Neutrophil (primary cell): ENCODE data around the gene IGSF21.
"Not testable (repeated sequence)": the region's sequence is repeated elsewhere in the genome, so short reads cannot be mapped to it uniquely, and the experiment has no call there.

Source experiments
- H3K27ac ChIP-seq: fragments of 200-600 bp; sonication (generic); 2 replicates; pipeline ENCODE4 v1.5.1; 2016; ENCODE audit warnings: mild to moderate bottlenecking, moderate library complexity
- H3K27me3 ChIP-seq: fragments of 200-600 bp; sonication (generic); 2 replicates; pipeline ENCODE4 v1.6.0; 2016; ENCODE audit warnings: mild to moderate bottlenecking
- H3K36me3 ChIP-seq: fragments of 200-600 bp; sonication (generic); 2 replicates; pipeline ENCODE4 v1.5.1; 2017
- H3K4me1 ChIP-seq, 2 experiments: fragments of 200-600 bp in 1 of 2; sonication (generic) in 1 of 2; 1 replicate in 1 of 2; 2 replicates in 1 of 2; pipeline versions ENCODE4 v1.5.1 to v1.6.1; 2013 to 2016; ENCODE audit warnings: low read depth in 1 of 2, low read length in 1 of 2, mild to moderate bottlenecking in 1 of 2, moderate library complexity in 1 of 2; ENCODE audit not compliant: control insufficient read depth in 1 of 2, insufficient read depth in 1 of 2
- H3K4me3 ChIP-seq, 2 experiments: fragments of 200-600 bp in 1 of 2; sonication (generic) in 1 of 2; 1 replicate in 1 of 2; 2 replicates in 1 of 2; pipeline ENCODE4 v1.5.1; 2013 to 2016; ENCODE audit warnings: low read depth in 1 of 2, low read length in 1 of 2, mild to moderate bottlenecking in 1 of 2, moderate library complexity in 1 of 2
- H3K9me3 ChIP-seq: fragments of 200-600 bp; sonication (generic); 2 replicates; pipeline ENCODE4 v1.5.1; 2016
- TF ChIP-seq, protein P1 (sequence below): fragments of 200-600 bp; sonication (generic); IDR thresholded peaks from 2 replicates; pipeline ENCODE4 v1.5.1; 2016; ENCODE audit warnings: antibody characterized with exemption

The IGSF21 gene

DNA sequence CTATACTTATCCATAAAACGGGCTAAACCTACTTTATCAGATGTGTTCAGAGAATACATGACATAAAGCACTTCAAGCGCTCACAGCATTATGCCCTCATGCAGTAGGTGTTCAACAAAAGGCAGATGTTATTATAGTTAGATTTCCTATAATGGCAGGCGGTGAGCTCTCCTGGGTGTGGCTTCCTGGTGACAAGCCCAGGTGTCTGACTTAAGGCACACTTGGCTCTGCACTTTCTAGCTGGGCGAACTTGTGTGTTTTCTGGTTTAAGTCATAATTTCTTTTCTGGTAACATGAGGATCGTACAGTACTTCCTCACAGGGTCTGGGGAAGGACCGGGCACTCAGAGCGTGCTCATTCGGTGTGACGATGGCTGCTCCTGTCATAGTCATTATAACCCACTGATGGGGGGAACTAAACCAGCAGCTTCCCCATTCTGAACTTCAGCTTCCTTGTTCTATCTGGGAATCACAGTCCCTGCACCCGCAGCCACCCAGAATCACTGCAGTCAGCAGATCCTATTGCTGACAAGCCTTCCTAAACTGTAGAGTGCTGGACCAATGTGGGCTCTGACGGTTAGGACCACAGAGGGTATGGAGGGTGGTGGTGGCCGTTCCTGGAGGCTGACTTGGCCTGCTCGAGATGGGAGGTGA lies 52.8 kb downstream of the IGSF21 start:
- Histone ChIP-seq H3K36me3 (no peaks in the 10 kb centered on the region), H3K27ac (no peak overlapping the region), H3K27me3 (no peaks in the 10 kb centered on the region), H3K4me3 (no peak overlapping the region), H3K9me3 (no peaks in the 10 kb centered on the region), H3K4me1 (no peaks in the 10 kb centered on the region)
- TF ChIP-seq, protein P1, sequence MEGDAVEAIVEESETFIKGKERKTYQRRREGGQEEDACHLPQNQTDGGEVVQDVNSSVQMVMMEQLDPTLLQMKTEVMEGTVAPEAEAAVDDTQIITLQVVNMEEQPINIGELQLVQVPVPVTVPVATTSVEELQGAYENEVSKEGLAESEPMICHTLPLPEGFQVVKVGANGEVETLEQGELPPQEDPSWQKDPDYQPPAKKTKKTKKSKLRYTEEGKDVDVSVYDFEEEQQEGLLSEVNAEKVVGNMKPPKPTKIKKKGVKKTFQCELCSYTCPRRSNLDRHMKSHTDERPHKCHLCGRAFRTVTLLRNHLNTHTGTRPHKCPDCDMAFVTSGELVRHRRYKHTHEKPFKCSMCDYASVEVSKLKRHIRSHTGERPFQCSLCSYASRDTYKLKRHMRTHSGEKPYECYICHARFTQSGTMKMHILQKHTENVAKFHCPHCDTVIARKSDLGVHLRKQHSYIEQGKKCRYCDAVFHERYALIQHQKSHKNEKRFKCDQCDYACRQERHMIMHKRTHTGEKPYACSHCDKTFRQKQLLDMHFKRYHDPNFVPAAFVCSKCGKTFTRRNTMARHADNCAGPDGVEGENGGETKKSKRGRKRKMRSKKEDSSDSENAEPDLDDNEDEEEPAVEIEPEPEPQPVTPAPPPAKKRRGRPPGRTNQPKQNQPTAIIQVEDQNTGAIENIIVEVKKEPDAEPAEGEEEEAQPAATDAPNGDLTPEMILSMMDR, result no peak

DNA sequence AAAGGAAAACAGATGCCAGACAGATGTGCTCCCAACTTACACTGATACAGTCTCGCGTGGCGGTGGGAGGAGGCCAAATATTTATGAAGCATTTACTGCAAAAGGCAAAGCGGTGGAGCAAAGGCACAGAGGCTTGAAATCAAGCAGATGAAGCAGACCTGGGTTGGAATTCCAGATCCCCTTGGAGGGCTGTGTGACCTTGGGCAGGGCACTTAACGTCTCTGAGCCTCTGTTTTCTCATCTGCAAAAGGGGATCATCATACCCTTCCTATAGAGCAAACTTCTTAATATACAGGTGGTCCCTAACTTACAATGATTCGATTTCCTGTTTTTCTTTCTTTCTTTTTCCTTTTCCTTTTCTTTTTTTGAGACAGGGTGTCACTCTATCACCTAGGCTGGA lies 54.1 kb downstream of the IGSF21 start:
- TF ChIP-seq, protein P1, result no peak
- no peaks in the 10 kb centered on the region for H3K27me3 ChIP-seq
- H3K4me3 ChIP-seq, result no peak overlapping the region
- H3K9me3 ChIP-seq, result no peaks in the 10 kb centered on the region
- H3K27ac ChIP-seq, result no peak overlapping the region
- H3K36me3 ChIP-seq, result no peaks in the 10 kb centered on the region
- H3K4me1 ChIP-seq, result no peaks in the 10 kb centered on the region

DNA sequence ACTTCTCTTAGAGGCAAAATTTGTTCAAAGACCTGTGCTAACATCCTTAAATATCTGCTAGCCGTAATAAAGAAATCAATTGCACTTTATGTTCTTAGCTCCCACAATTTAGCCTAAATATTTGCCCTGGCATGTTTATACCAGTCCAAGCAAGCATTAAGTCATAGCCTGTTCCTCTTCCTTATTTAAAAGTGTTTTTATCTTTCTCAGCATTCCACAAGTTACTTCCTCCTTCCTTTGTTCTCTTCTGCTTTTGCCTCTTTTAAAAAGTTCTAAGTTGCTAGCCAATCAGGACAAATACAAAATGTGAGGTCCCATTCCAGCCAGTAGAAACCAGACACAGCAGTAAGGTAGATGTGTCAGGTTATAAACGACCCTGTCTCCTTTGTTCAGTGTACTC lies 58.0 kb downstream of the IGSF21 start:
- H3K27ac ChIP-seq, H3K4me1 ChIP-seq: not testable (repeated sequence)

DNA sequence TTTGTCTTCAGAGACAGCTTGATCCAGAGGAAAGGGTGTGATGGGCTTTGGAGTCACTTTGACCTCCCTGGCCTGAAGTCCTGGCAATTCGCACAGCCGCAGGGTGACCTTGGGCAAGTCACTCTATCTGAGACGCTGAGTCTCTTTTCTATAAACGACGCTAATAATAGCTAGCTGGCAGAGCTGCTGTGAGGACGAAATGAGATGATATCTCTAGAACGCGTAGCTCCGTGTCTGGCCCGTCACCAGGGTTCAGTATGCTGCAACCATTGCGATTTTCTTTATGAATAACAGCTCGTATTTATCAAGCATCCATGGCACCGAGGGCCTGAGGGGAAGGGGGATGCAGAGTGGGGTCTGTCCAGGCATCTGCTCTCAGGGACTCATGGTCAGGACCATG lies 58.7 kb downstream of the IGSF21 start:
- Histone ChIP-seq H3K4me1 (no peaks in the 10 kb centered on the region), H3K27ac (no peak overlapping the region)

More for the DNA sequence above, 58.0 kb downstream of the IGSF21 start:
- H3K9me3 ChIP-seq, H3K36me3 ChIP-seq, H3K27me3 ChIP-seq, H3K4me3 ChIP-seq: not testable (repeated sequence)

DNA sequence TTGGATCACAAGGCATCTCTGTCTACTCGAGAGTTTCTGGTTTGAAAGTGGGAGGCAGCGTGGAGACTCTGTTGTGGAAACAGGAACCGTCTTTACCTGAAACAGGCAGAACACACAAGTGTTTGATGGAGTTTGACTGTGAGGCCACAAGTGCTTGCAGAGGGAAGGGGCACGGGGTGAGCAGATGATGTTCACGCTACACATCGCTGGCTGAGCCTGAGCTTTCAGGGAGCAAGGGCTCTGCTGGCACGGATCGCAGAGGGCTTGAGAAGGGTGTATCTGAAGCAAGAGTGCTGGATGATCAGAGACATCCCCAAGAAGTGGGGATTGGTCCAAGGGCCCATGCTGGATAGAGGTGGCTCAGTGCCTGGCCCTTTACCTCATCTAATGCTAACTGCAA lies 59.3 kb downstream of the IGSF21 start:
- H3K36me3 ChIP-seq, result no peaks in the 10 kb centered on the region
- H3K27me3 ChIP-seq, result no peaks in the 10 kb centered on the region
- no peak overlapping the region for H3K27ac ChIP-seq
- no peaks in the 10 kb centered on the region for H3K9me3 ChIP-seq
- no peak overlapping the region for H3K4me3 ChIP-seq
- H3K4me1 ChIP-seq, result no peaks in the 10 kb centered on the region
- TF ChIP-seq, protein P1, result no peak

More for the DNA sequence above, 58.7 kb downstream of the IGSF21 start:
- H3K27me3 ChIP-seq, result no peaks in the 10 kb centered on the region
- TF ChIP-seq, protein P1, result no peak
- H3K9me3 ChIP-seq, result no peaks in the 10 kb centered on the region
- no peaks in the 10 kb centered on the region for H3K36me3 ChIP-seq
- no peak overlapping the region for H3K4me3 ChIP-seq

DNA sequence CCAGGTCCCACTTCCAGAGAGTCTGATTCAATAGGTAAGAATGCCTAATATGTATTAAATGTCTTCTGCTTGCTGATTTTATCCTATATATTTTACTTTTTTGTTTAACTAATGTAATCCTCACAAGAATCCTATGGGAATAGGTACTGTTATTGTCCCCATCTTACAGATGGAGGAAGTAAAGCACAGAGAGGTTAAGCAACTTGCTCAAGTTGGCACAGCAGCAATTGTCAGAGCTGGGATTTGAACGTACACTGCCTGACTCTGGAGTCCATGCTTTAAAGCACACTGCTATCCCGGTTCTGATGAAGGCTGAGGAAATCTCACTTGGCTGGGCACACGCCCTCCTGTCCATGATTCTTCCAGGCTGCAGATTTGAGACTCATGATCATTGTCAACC lies 62.8 kb downstream of the IGSF21 start:
- no peak overlapping the region for H3K4me3 ChIP-seq
- no peaks in the 10 kb centered on the region for H3K9me3 ChIP-seq
- TF ChIP-seq, protein P1, result no peak
- H3K27me3 ChIP-seq, result peaks cover under 1% of the 10 kb centered on the region
- H3K36me3 ChIP-seq, result no peaks in the 10 kb centered on the region
- no peak overlapping the region for H3K27ac ChIP-seq
- H3K4me1 ChIP-seq, result no peaks in the 10 kb centered on the region
